HG02623 (cell line): Measurements from ENCODE around the gene RECK.
"Not testable (repeated sequence)": the region's sequence is repeated elsewhere in the genome, so short reads cannot be mapped to it uniquely, and the experiment has no call there.

Source experiments
- ATAC-seq: cut with Tn5 transposase; IDR thresholded peaks from one replicate; pipeline ENCODE4 v1.9.1; 2021; ENCODE audit warnings: moderate library complexity; ENCODE audit not compliant: unreplicated experiment

Gene RECK

DNA sequence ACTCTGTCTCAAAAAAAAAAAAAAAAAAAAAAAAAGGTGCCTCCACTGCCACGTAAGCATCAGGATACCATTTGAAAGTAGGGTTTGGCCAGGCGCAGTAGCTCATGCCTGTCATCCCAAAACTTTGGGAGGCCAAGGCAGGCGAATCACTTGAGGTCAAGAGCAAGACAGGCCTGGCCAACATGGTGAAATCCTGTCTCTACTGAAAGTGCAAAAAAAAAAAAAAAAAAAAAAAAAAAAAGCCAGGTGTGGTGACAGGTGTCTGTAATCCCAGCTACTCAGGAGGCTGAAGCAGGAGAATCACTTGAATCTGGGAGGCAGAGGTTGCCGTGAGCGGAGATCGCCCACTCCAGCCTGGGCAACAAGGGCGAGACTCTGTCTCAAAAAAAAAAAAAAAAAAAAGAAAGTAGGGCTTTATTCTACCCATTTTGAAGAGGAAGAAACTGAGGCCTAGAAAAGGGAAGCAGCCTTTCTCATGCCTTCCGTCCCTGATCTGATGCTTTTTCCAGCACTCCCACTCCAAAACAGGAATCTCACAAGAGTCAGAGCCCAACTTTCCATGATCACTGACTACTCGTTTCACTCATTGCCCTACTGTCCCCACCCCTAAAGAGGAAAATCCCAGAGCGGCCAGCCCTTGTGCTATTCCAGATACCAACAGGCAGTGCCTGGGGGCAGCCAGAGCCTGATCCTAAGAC, 116.2 kb downstream of the RECK start:
- no peak for ATAC-seq

DNA sequence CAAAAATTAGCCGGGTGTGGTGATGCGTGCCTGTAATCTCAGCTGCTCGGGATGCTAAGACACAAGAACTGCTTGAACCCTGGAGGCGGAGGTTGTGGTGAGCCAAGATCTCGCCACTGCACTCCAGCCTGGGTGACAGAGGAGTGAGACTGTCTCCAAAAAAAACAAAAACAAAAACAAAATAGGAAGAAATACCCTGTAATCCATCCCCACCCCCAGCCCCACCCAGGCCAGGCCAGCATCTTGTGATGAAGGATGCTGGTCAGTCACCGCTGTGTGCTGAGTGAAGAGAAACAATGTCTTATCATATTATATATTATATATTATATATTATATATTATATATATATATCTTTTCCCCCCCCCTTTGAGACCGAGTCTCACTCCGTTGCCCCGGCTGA, 117.0 kb downstream of the RECK start:
- ATAC-seq: no peak

DNA sequence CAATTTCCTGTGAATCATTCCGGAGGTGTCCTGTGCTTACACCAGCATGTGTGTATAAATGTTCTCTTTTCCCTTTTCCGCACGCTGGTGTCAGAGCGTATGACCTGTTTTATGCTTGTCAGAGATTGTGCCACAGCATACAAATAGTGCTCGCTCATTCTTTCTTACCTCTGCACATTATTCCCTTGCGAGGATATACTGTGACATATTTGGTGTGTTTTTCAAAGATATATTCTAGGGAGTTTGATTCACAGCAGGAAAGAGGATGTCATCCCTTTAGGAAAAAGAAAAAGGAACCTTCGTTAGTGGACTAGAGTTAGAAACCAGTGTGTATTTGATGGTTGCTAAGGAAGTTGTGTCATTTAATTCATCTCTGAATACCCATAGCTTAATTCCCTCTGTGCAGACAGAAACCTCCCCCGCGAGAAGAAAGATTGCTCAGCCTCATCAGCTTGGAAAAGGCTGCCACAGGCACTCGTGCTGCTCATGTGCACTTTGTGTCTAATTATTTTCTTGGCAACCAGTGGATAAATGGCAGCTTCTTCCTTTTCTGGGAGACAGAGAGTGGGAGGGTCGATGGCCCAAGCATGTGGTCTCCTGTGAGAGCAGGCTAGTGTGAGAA, 117.7 kb downstream of the RECK start:
- no peak for ATAC-seq

DNA sequence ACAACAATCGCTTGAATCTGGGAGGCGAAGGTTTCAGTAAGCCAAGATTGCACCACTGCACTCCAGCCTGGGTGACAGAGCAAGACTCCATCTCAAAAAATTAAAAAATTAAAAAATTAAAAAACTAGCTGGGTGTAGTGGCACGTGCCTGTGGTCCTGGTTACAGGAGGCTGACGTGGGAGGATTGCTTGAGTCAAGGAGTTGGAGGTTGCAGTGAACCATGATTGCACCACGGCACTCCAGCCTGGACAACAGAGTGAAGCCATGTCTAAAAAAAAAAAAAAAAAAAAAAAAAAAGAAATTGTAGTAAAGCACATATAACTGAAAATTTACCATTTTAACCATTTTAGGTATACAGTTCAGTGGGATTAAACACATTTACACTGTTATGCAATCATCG, 119.4 kb downstream of the RECK start:
- ATAC-seq: no peak

DNA sequence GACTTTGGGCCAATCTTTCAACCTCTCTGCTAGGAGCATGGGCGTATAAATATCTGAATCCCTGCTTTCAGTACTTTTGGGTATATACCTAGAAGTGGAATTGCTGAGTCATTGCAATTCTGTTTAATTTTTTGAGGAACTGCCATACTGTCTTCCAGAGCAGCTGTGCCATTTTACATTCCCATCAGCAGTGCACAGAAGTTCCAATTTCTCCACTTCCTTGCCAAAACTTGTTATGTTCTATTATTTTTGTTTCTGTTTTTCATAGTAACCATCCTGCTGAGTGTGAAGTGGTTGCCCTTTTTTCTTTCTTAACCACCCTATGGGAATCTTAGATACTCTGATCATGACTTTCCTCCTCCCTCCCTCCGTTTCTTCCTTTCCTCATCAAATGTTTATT, 121.4 kb downstream of the RECK start:
- ATAC-seq: no peak

DNA sequence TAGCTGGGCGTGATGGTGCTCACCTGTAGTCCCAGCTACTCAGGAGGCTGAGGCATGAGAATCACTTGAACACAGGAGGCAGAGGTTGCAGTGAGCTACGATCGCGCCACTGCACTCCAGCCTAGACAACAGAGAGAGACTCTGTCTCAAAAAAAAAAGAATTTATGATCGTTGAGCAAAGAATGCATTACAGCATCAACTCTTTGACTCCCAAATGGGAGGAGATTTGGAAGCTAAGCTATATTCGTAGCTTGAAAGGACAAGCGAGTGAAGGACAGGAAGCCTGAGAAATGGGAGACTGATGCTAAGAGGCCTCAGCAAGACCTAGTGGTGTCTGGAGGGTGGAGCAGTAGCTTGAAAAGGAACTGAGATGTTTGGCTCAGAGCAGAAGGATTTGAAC, 122.2 kb downstream of the RECK start:
- no peak for ATAC-seq

DNA sequence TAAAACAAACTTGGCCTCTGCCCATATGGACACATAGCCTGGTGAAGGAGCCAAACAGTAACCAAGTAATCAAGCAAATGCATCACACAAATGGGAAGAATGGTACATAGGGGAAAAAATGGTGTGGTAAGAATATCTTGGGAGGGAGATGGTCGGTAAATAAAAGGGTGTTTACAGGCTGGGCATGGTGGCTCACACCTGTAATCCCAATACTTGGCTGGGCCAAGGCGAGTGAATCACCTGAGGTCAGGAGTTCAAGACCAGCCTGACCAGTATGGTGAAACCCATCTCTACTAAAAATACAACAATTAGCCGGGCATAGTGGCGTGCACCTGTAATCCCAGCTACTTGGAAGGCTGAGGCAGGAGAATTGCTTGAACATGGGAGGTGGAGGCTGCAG, 122.8 kb downstream of the RECK start:
- ATAC-seq: not testable (repeated sequence)

DNA sequence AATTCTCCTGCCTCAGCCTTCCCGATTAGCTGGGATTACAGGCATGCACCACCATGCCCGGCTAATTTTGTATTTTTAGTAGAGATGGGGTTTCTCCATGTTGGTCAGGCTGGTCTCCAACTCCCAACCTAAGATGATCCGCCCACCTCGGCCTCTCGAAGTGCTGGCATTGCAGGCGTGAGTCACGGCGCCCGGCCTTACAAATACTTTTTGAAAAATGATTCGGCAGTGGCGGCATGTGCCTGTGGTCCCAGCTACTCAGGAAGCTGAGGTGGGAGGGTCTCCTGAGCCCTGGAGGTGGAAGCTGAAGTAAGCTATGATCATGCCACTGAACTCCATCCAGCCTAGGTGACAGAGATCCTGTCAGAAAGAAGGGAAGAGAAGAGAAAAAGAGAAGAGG, 123.4 kb downstream of the RECK start:
- ATAC-seq: not testable (repeated sequence)

DNA sequence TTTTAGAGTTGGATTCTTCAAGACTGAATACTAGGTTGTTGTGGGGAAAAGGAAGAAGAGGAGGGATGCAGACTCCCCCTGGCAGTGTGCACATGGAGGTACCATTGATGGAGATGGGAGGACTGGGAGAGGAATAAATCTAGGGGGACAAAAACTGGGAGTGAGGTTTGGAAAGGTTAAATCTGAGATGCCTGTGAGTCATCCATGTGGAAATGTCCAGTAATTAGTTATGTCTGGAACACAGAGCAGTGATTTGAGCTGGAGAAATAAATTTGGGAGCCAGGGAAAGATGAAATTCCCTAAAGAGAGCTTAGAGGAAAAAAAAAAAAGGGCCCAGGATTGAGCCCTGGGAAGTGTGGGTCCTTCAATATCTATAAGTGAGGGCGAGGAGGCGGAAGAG, 124.5 kb downstream of the RECK start:
- ATAC-seq: no peak

DNA sequence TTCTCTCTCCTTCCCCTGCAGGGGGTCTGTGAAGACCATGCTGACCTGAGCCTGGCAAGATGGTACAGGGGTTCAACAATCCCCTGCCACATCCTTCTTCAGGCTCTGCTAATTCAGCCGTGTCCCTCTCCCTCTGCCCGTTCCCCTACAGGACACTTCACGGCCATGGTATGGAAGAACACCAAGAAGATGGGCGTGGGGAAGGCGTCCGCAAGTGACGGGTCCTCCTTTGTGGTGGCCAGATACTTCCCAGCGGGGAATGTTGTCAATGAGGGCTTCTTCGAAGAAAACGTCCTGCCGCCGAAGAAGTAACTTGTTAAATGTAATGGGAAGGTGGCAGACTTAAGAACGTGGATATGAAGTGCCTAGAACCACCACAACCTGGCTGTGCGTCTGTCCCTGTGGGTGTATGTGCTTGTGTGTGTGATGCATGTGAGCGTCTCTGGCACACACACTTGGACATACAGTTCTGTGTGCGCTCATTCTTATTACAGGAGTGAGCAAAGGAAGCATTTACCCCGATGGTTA, 125.6 kb downstream of the RECK start:
- ATAC-seq: no peak

DNA sequence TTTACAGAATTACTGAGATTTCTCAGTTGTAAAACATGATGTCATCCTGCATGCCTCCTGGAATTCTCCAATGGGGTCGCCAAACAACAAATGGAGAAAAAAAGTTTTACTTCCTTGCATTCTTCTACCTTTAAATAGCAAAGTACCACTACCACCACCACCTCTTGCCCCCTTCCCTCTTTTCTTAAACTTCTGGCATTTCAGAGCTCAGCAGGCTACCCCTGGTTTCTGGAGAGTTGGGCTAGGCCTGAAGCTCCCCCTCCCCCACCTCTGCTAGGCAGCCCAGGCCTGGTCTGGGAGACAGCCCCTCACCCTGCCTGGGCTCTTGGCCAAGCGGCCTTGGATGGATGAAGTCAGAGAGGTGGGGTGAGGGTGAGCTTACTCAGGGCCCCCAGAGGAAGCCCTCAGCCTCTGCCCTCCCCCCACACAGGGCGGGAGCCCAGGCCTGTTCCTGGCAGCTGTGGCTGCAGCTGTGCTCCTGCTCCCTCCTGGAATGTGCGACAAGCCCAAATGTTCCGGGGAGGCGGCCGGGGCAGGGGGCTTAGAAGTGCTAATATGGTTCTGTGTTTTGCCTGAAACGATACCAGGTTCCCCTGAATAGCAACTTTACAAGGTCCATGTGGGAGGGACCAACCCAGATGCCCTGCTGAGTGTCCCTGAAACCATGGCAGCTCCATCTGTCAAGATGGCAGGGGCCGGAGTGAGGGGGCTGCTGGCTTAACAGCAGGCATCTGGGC, 126.5 kb downstream of the RECK start:
- no peak for ATAC-seq

DNA sequence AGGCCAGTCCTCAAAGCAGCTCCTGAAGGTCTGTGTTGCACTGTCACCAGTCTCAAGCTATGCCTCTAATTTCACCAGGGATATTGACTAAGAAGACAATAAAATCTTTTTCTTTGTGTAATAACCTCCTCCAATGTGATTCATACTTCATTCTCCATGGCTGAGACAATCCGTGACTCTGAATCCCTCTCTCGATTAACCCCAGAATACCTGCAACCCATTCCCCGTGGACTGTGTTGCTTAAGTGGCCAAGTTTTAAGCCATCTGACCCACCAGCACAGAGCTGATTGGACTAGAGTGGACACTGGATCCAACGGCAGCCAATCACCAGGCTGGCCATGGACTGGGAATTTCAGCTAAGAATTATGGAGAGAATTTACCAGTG, 127.1 kb downstream of the RECK start:
- no peak for ATAC-seq

DNA sequence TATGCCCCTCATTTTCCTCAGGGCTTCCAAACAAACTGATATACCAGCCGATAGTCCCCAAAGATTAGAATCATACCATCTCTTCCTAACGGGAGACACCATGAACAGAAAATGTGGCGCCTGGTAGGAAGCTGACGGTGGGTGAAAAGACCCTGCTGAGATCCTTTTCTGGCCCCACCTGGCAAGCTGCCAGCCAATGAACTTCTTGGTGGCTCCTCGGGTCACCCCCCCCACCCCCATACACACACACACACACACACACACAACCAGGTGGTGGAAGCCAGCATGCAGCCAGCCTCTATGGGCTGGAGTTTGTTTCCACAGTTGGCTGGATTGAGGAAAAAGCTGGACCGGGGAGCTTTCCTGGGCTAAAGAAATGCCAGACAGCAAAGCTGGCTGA, 127.7 kb downstream of the RECK start:
- ATAC-seq: no peak

DNA sequence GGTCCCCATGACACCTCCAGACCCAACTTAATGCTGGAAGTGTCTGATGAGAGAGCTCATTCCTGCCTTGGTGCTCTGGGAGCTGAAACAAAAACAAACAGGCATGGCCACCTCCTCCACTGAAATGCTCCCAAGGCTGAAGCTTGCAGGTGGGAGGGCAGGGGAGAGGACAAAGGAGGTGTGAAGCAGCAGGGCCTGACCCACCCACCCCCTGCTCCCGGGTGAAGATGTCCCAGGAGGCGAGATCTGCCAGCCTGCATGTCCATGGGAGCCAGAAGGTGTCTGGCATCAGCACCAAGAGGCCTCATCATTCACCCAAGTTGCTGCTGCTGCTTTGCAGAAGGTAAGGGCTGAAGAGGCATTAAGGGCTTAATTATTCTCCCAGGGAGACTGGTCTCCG, 128.3 kb downstream of the RECK start:
- no peak for ATAC-seq

DNA sequence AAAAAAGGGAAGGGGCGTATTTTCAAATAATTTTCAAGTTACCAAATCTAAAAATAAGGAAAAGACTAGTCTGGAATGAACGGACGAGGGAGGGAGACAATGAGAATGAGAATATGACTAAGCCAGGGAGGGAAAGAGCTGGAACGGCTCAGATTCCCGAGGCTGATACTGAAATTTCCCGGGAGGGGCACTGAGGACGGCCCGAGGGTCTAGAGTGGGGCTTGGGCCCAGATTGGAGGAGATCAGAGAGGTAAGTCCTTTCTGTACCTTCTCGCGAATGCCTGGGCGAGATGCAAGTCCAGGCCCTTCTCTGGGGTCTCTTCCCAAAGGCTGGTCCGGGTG, 129.1 kb downstream of the RECK start:
- no peak for ATAC-seq

DNA sequence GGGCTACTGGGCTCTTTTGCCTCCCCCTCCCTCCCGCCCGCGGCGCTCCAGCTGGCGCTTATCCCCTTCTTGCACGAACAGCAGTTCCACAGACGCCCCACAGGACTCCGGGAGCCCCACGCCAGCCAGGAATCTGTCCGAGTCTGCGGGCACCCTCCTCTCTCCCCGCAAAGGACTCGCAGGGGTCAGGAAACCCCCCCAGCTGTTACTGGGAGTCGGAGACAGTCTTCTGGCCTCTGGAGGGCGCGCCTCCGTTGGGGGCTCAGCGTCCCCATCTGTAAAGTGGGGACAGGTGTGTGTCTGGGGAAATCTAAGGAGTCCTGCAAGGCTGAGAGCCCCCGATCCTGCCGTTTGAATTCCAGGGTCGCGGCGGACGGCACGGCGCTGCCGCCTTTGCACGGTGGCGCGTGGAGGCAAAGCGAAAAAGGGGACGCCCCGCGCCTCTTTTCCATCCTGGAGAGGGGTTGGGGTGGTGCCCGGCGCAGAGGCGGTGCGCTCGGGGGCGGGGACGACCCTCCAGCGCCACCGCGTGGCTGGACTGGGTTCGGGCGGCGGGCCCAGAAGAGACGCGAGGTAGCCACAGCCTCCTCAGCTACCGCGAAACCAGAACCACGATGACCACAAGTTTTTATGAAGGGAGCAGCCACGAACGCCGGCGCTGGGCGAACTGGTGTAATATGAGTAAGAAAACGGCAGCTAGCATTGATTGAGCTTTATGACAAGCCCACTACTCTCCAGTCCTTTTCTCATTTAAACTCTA, 129.6 kb downstream of the RECK start:
- peak; percentile 75 for ATAC-seq

DNA sequence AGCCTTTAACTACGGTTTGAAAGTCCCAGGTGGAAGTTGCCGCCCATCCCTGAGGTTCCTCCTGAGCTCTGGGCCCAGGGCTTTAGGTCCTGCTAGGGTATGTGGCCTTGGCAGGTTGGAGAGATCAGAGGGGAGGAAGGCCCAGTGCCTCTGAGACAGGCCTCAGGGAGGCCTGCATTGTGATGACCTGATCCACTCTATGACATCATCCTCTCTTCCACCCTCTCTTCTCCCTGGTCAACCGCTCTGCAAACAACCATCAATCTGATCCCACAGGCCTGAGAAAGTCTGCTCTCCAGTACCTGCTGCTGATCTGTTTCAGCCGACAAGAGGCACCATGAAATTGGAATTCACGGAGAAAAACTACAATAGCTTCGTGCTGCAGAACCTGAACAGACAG, 132.5 kb downstream of the RECK start, which contains the start of gene CCIN:
CCIN (plus strand) TSS at position 223 of the 400 bp plus-strand sequence; CDS start at position 338, 115 bp downstream.
- no peak for ATAC-seq

DNA sequence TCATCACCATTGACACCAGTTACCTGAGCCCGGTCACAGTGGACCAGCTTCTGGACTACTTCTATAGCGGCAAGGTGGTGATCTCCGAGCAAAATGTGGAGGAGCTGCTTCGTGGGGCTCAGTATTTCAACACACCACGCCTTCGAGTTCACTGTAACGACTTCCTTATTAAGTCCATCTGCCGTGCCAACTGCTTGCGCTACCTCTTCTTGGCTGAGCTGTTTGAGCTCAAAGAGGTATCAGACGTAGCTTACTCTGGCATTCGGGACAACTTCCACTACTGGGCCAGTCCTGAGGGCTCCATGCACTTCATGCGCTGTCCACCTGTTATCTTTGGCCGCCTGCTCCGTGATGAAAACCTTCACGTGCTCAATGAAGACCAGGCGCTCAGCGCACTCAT, 133.0 kb downstream of the RECK start:
- ATAC-seq: no peak

DNA sequence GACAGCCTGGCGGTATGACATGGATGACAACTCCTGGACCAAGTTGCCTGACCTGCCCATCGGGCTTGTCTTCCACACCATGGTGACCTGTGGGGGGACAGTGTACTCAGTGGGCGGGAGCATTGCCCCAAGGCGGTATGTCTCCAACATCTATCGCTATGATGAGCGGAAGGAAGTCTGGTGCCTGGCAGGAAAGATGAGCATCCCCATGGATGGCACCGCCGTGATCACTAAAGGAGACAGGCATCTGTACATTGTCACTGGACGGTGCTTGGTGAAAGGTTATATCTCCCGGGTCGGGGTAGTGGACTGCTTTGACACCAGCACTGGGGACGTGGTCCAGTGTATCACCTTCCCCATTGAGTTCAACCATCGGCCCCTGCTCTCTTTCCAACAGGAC, 133.8 kb downstream of the RECK start:
- no peak for ATAC-seq

DNA sequence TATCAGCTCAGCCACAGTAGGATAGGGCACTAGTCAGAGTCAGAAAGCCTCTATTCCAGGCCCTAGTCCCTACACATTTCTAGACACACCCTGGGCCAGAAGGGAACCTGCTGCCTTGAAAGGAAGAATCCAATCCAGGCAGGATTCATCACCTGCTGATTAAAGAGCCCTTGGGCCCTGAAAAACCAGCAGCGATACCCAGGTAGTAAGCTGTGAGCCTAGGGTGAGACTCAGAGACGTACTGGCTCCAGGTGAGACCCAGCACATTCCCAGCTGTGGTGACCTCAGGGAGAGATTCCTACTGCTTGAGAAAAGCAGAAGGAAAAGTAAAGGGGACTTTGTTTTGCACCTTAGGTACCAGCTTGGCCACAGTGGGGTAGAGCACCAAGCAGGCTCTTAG, 137.1 kb downstream of the RECK start:
- ATAC-seq: no peak
